BE2C (cell line): ENCODE data around the gene HMGB4.

Experiments used
- DNase-seq: peaks from one replicate; pipeline ENCODE4 v3.0.0-alpha.2; 2020
- H3K27me3 ChIP-seq: fragments of 250-450 bp; sonication (Bioruptor Pico); 2 replicates; pipeline ENCODE4 v1.5.1; 2020; ENCODE audit warnings: mild to moderate bottlenecking
- H3K36me3 ChIP-seq: fragments of 250-450 bp; sonication (Bioruptor Pico); 2 replicates; pipeline ENCODE4 v1.5.1; 2020; ENCODE audit warnings: mild to moderate bottlenecking
- H3K4me1 ChIP-seq: fragments of 250-450 bp; sonication (Bioruptor Pico); 2 replicates; pipeline ENCODE4 v1.5.1; 2020
- H3K4me3 ChIP-seq: 2 replicates; pipeline ENCODE4 v1.5.1; 2011; ENCODE audit warnings: low read depth, low read length
- H3K9me3 ChIP-seq: fragments of 250-450 bp; sonication (Bioruptor Pico); 2 replicates; pipeline ENCODE4 v1.5.1; 2020
- CTCF ChIP-seq: IDR thresholded peaks from 2 replicates; pipeline ENCODE4 v1.5.1; 2012; ENCODE audit warnings: mild to moderate bottlenecking, low read depth, low read length

The HMGB4 gene

GRCh38 chr1:33893147-33893830 is 29.4 kb downstream of the HMGB4 start:
- Histone ChIP-seq H3K9me3 (no peaks in the 10 kb centered on the region), H3K27me3 (no peaks in the 10 kb centered on the region), H3K36me3 (no peaks in the 10 kb centered on the region), H3K4me3 (no peak overlapping the region), H3K4me1 (no peaks in the 10 kb centered on the region)
- DNase-seq = no peak
- TF ChIP-seq CTCF = no peak

GRCh38 chr1:33895396-33895795 is 31.5 kb downstream of the HMGB4 start:
- Histone ChIP-seq H3K27me3 (no peaks in the 10 kb centered on the region), H3K36me3 (no peaks in the 10 kb centered on the region), H3K9me3 (no peaks in the 10 kb centered on the region), H3K4me3 (no peak overlapping the region), H3K4me1 (no peaks in the 10 kb centered on the region)
- TF ChIP-seq CTCF = no peak
- no peak for DNase-seq

- H3K9me3 ChIP-seq = no peaks in the 10 kb centered on the region
- H3K36me3 ChIP-seq = no peaks in the 10 kb centered on the region
- H3K27me3 ChIP-seq = no peaks in the 10 kb centered on the region
- no peak for DNase-seq
- H3K4me1 ChIP-seq = no peaks in the 10 kb centered on the region
- TF ChIP-seq CTCF = no peak
- H3K4me3 ChIP-seq = no peak overlapping the region
Observed at GRCh38 chr1:33895976-33896375, 32.1 kb downstream of the HMGB4 start.

GRCh38 chr1:33897092-33897725 is 33.3 kb downstream of the HMGB4 start:
- TF ChIP-seq CTCF = no peak
- no peaks in the 10 kb centered on the region for H3K9me3 ChIP-seq
- no peaks in the 10 kb centered on the region for H3K27me3 ChIP-seq

GRCh38 chr1:33898406-33898805 is 34.5 kb downstream of the HMGB4 start:
- Histone ChIP-seq H3K27me3 (no peaks in the 10 kb centered on the region), H3K9me3 (no peaks in the 10 kb centered on the region), H3K4me3 (no peak overlapping the region), H3K36me3 (no peaks in the 10 kb centered on the region), H3K4me1 (no peaks in the 10 kb centered on the region)
- no peak for DNase-seq
- TF ChIP-seq CTCF = no peak

More at GRCh38 chr1:33897092-33897725, 33.3 kb downstream of the HMGB4 start:
- Histone ChIP-seq H3K4me3 (no peak overlapping the region), H3K36me3 (no peaks in the 10 kb centered on the region), H3K4me1 (no peaks in the 10 kb centered on the region)
- DNase-seq = no peak

- Histone ChIP-seq H3K27me3 (no peaks in the 10 kb centered on the region), H3K4me1 (no peaks in the 10 kb centered on the region), H3K36me3 (no peaks in the 10 kb centered on the region), H3K4me3 (no peak overlapping the region), H3K9me3 (no peaks in the 10 kb centered on the region)
- DNase-seq = no peak
- TF ChIP-seq CTCF = no peak
Observed at GRCh38 chr1:33898881-33899280, 35.0 kb downstream of the HMGB4 start.
